Spleen (tissue), 11 donors: ENCODE data around the gene MOV10. TPM values are rescaled to one million over a fixed set of nuclear protein-coding genes. Genes with fewer than 3 reads are reported as not detected.
A peak's percentile ranks its signal among the peaks of the same experiment; 100 is the strongest.

Experiments used
- DNase-seq: peaks from one replicate; pipeline ENCODE4 v3.0.0-alpha.2; 2020
- H3K27ac ChIP-seq, 8 donors: fragments of 200-600 bp; sonication (generic) in 7 of 8; 1 replicate in 4 of 8; 2 replicates in 4 of 8; pipeline versions ENCODE4 v1.5.0 to v1.8.0; 2016 to 2021; ENCODE audit warnings: inconsistent platforms in 4 of 8, mild to moderate bottlenecking in 4 of 8, moderate library complexity in 1 of 8
- H3K27me3 ChIP-seq, 7 donors: fragments of 200-600 bp; sonication (generic) in 6 of 7; replicated peaks in 1 of 7; 1 replicate in 4 of 7; 2 replicates in 3 of 7; pipeline versions ENCODE4 v1.5.0 to v1.8.0; 2016 to 2021; ENCODE audit warnings: inconsistent platforms in 3 of 7, mild to moderate bottlenecking in 1 of 7
- H3K36me3 ChIP-seq, 6 donors: fragments of 200-600 bp; sonication (generic) in 5 of 6; 1 replicate in 4 of 6; 2 replicates in 2 of 6; pipeline versions ENCODE4 v1.5.0 to v1.8.0; 2016 to 2021; ENCODE audit warnings: inconsistent platforms in 2 of 6
- H3K4me1 ChIP-seq, 6 donors: fragments of 200-600 bp; sonication (generic) in 5 of 6; 1 replicate in 3 of 6; 2 replicates in 3 of 6; pipeline versions ENCODE4 v1.5.0 to v1.8.0; 2016 to 2021; ENCODE audit warnings: inconsistent platforms in 3 of 6
- H3K4me3 ChIP-seq, 8 donors: fragments of 200-600 bp; sonication (generic) in 7 of 8; 1 replicate in 4 of 8; 2 replicates in 4 of 8; pipeline versions ENCODE4 v1.5.0 to v1.8.0; 2016 to 2021; ENCODE audit warnings: inconsistent platforms in 4 of 8, mild to moderate bottlenecking in 4 of 8, moderate library complexity in 2 of 8
- H3K9me3 ChIP-seq, 8 donors: fragments of 200-600 bp; sonication (generic) in 7 of 8; 1 replicate in 4 of 8; 2 replicates in 4 of 8; pipeline versions ENCODE4 v1.5.0 to v1.8.0; 2016 to 2021; ENCODE audit warnings: inconsistent platforms in 4 of 8
- POLR2A ChIP-seq, 3 donors: fragments of 450-650 bp; IDR thresholded peaks; one replicate each; pipeline ENCODE4 v1.5.1; 2017; ENCODE audit warnings: antibody characterized with exemption in 3 of 3, mild to moderate bottlenecking in 1 of 3
- POLR2AphosphoS5 ChIP-seq, 3 donors: sonication (generic); formaldehyde crosslinking; IDR thresholded peaks; one replicate each; pipeline ENCODE4 v1.5.1; 2017; ENCODE audit warnings: antibody characterized with exemption in 3 of 3
- WGBS, 5 donors: extraction: QIAGEN DNeasy Blood & Tissue Kit in 3 of 5; methylation state at CpG; one replicate each; pipeline versions ENCODE4 v1.1.5 to v1.1.7; 2013 to 2018; 5-methylcytosine and 5-hydroxymethylcytosine counted together
- intact Hi-C: fragments of 100-400 bp; cut with DNase I; formaldehyde crosslinking; loops from one replicate; pipeline ENCODE4 v1.15.0; 2023; ENCODE audit warnings: low total_unique reads
- polyA plus RNA-seq, 3 donors: library from polyadenylated mRNA; stranded (reverse); fragments of 200-250 nt; gene quantifications; one replicate each; pipeline ENCODE4 v1.2.1, GENCODE V29; 2013
- total RNA-seq, 7 donors: library from RNA; depleted of rRNA in 3 of 7; stranded (reverse); fragments of >200 nt in 3 of 7; fragmentation: NEBNext Ultra II Directional in 4 of 7; extraction: Animal tissue kit (Norgen Biotek cat#: 25700) in 4 of 7; gene quantifications; one replicate each; pipeline versions ENCODE4 v1.1.0 to v1.2.1, GENCODE V29; 2016 to 2021
- TF ChIP-seq, protein P1 (sequence below), 11 experiments: fragments of 200-600 bp in 7 of 11; fragments of 450-650 bp in 4 of 11; sonication (generic) in 4 of 11; IDR thresholded peaks in 8 of 11; conservative IDR thresholded peaks in 3 of 11; 1 replicate in 7 of 11; 2 replicates in 4 of 11; pipeline versions ENCODE4 v1.4.0 to v1.8.0; 2016 to 2021; ENCODE audit warnings: antibody characterized with exemption in 11 of 11, inconsistent platforms in 4 of 11, mild to moderate bottlenecking in 1 of 11
- donor health status: healthy with polysubstance abuse.
- donor health status: DM: no; HTN: no; CAD: no; lungs with moderate emphysema.
- donor health status: DM: no; HTN: no; CAD: no.
- donor health status: Bipolar disorder and iron deficiency.
- donor health status: healthy.
- donor health status: DM: no; HTN: no; CAD: no.
- donor health status: DM: yes; HTN: yes; CAD: no.

The MOV10 gene
- total and polyA plus RNA-seq, 10 donors: 23.5 to 92.3 (median 59.0) TPM

DNA sequence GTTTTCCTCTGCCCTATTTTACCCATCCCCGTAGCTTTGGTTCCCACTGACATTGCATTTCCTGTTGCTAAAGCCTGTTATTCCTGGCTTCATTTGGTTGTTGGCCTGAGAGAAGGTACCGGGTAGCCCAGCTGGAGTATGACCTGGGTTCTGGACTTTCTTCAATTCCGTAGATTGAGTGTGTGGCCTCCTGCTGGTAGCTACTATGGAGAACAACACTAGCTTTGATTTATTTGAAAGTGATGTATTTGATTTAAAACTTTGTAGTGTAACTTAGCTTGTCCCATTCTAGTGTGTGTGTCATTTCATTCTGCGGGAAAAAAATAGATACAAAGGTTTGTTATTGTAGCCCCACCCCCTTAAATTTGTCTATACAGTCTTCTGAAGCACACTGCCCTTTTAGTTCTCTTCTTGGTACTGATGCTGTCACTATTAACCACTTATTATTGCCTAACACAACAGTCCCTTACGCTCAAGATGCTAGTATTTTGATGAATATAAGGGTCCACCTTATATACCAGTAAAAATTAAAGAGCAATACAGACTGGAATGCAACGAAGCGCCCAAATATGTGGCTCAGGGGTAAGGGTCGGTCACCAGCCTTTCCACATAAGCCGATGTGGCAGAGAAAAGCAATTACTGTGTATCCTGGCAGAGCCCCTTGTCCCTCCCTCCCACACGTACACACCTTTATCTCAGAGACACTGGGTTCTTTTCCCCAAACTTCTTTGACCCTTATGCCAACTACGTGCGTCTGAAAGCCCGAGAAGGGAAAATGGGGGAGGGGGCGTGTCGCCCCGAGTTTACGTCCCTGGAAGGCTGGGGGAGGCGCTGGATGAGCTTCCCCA is 643 bp upstream of the MOV10 start:
- Histone ChIP-seq H3K27me3 (no peaks in the 10 kb centered on the region), H3K4me3 (peak overlapping the region; percentile 73 to 95 (median 80)), H3K9me3 (no peaks in the 10 kb centered on the region), H3K36me3 (peaks cover 0 to 39% (median 30%) of the 10 kb centered on the region in 6 donors), H3K27ac (peak overlapping the region; percentile 79 to 94 (median 92)), H3K4me1 (peaks cover 18 to 59% (median 42%) of the 10 kb centered on the region in 6 donors)
- TF ChIP-seq POLR2A (IDR thresholded peaks at IDR 0.05) (no peak), POLR2AphosphoS5 (IDR thresholded peaks at IDR 0.05) (peak in 1 of 3 donors; percentile 33)
- TF ChIP-seq, protein P1, sequence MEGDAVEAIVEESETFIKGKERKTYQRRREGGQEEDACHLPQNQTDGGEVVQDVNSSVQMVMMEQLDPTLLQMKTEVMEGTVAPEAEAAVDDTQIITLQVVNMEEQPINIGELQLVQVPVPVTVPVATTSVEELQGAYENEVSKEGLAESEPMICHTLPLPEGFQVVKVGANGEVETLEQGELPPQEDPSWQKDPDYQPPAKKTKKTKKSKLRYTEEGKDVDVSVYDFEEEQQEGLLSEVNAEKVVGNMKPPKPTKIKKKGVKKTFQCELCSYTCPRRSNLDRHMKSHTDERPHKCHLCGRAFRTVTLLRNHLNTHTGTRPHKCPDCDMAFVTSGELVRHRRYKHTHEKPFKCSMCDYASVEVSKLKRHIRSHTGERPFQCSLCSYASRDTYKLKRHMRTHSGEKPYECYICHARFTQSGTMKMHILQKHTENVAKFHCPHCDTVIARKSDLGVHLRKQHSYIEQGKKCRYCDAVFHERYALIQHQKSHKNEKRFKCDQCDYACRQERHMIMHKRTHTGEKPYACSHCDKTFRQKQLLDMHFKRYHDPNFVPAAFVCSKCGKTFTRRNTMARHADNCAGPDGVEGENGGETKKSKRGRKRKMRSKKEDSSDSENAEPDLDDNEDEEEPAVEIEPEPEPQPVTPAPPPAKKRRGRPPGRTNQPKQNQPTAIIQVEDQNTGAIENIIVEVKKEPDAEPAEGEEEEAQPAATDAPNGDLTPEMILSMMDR (IDR thresholded peaks at IDR 0.05 in 8 of 11, conservative IDR thresholded peaks at IDR 0.05 in 3 of 11): peak in 8 of 11 experiments; percentile 14 to 46 (median 37)
- DNase-seq: no peak
- 5 to 10% (median 8%) methylated on average over 17 to 18 of the region's 18 CpGs for WGBS, 5 donors
- intact Hi-C loops: loop anchor here (10.0 kb wide), 1 partner anchor 49 kb away; no protein-coding TSS in a partner anchor

DNA sequence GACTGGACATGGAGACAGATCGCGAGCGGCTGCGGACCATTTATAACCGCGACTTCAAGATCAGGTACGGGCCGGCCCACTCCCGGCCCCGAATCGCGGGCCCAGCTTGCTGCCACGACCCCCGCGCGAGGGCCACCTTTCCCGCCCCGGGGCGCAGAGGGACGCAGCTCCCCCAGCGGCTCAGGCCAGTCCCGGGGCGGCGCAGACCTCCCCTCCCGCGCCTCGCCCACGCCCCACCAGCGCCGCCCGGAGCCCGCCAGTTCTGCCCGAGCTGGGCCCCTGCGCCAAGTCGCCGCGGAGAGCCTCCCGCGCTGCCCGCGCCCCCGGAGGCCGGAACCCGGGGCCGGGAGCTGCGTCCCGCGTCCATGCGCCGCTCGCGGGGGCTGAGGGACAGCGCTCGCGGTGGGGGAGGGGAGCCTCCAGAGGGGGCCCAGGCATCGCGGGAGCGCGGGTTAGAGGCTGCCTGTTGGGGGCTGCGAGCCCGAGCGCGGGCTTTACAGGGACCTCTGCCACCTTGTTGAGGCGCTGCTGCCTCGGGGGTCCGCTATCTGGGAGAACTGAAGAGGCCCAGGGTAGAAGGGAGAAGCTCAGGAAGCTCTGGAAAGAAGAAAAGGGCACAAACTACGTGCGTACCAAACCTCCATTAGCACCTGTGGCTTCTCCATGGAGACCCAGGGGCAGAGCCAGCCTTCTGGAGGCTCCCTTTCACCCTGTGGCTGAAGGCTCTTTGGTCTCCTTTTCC is 698 bp downstream of the MOV10 start:
- 0 to 1% (median 1%) methylated on average over 27 to 68 of the region's 68 CpGs for WGBS, 5 donors
- no peaks in the 10 kb centered on the region for H3K27me3 ChIP-seq
- peak overlapping the region; percentile 79 to 94 (median 92) for H3K27ac ChIP-seq
- DNase-seq: peak; percentile 90
- intact Hi-C loops: loop anchor here (10.0 kb wide), 1 partner anchor 50 kb away; no protein-coding TSS in a partner anchor
- H3K4me1 ChIP-seq: peaks cover 18 to 60% (median 42%) of the 10 kb centered on the region in 6 donors
- H3K9me3 ChIP-seq: no peaks in the 10 kb centered on the region
- peak overlapping the region; percentile 73 to 95 (median 80) for H3K4me3 ChIP-seq
- TF ChIP-seq POLR2A (IDR thresholded peaks at IDR 0.05) (no peak), POLR2AphosphoS5 (IDR thresholded peaks at IDR 0.05) (no peak)
- TF ChIP-seq, protein P1 (IDR thresholded peaks at IDR 0.05 in 8 of 11, conservative IDR thresholded peaks at IDR 0.05 in 3 of 11): no peak
- peaks cover 0 to 26% (median 19%) of the 10 kb centered on the region in 6 donors for H3K36me3 ChIP-seq

DNA sequence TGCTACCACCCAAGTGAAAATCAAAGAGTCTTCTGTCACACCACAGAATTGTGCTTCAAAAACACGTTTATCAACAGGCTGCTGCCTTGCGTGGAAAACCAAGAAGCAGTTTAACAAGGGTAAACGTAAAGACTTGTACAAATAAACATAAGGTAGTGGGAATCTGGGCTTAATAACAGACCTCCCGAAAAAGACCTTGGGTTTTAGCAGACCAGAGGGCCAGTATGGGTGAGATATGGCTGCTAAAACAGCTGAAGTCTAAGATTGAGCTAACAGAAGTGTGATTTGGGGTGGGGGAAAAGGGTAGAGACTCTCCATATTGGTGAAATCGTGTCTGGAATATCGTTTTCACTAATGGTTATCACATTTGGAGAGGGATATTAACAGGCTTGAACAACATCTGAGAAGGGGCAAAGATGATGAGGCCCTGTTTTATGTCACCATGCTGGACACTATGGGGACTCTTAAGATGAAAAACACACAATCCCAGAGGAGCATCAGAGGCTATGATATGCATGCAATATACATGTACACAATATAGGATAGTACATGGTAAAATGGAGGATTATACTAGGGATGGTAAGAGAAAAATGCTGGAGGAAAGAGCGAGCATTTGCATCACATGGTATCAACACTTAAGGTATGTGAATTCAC is 1.4 kb downstream of the MOV10 start:
- no peak for DNase-seq
- Histone ChIP-seq H3K4me3 (peak overlapping the region; percentile 73 to 95 (median 80)), H3K27me3 (no peaks in the 10 kb centered on the region), H3K27ac (peak overlapping the region; percentile 79 to 94 (median 92)), H3K9me3 (no peaks in the 10 kb centered on the region), H3K4me1 (peaks cover 18 to 60% (median 42%) of the 10 kb centered on the region in 6 donors), H3K36me3 (peaks cover 0 to 19% (median 12%) of the 10 kb centered on the region in 6 donors)
- 47 to 61% (median 57%) methylated on average over 7 of the region's 7 CpGs for WGBS, 5 donors
- TF ChIP-seq POLR2AphosphoS5 (IDR thresholded peaks at IDR 0.05): no peak
- TF ChIP-seq POLR2A (IDR thresholded peaks at IDR 0.05): no peak
- TF ChIP-seq, protein P1 (IDR thresholded peaks at IDR 0.05 in 8 of 11, conservative IDR thresholded peaks at IDR 0.05 in 3 of 11): no peak
- intact Hi-C loops: loop anchor here (10.0 kb wide), 1 partner anchor 51 kb away; no protein-coding TSS in a partner anchor
